Measurements from ENCODE around the gene F10.
"Not testable (repeated sequence)": the region's sequence is repeated elsewhere in the genome, so short reads cannot be mapped to it uniquely, and the experiment has no call there.

Gene F10

GRCh38 chr13:113109151-113110047 is 13.2 kb upstream of the F10 start:
- FAIRE-seq (no peak), DNase-seq (ENCODE audit: insufficient read length) (no peak)
- TF ChIP-seq TAF1 (IDR thresholded peaks at IDR 0.05; ENCODE audit: borderline replicate concordance, low read depth, low read length) (no peak), POLR2AphosphoS5 (IDR thresholded peaks at IDR 0.05; ENCODE audit: low read depth, low read length) (no peak), POLR2A (IDR thresholded peaks at IDR 0.05; ENCODE audit: low read depth, low read length) (no peak)

GRCh38 chr13:113110048-113110851 is 12.3 kb upstream of the F10 start:
- no peak for DNase-seq (ENCODE audit: insufficient read length)
- TF ChIP-seq TAF1 (IDR thresholded peaks at IDR 0.05; ENCODE audit: borderline replicate concordance, low read depth, low read length) (no peak), POLR2A (IDR thresholded peaks at IDR 0.05; ENCODE audit: low read depth, low read length) (no peak), POLR2AphosphoS5 (IDR thresholded peaks at IDR 0.05; ENCODE audit: low read depth, low read length) (no peak)
- no peak for FAIRE-seq

- TF ChIP-seq TAF1 (IDR thresholded peaks at IDR 0.05; ENCODE audit: borderline replicate concordance, low read depth, low read length) = no peak
- no peak for TF ChIP-seq POLR2AphosphoS5 (IDR thresholded peaks at IDR 0.05; ENCODE audit: low read depth, low read length)
- no peak for TF ChIP-seq POLR2A (IDR thresholded peaks at IDR 0.05; ENCODE audit: low read depth, low read length)
- no peak for FAIRE-seq
- DNase-seq (ENCODE audit: insufficient read length) = no peak
Observed at GRCh38 chr13:113110852-113111315, 11.7 kb upstream of the F10 start.

GRCh38 chr13:113111821-113112220 is 10.8 kb upstream of the F10 start:
- not testable (repeated sequence) for FAIRE-seq; DNase-seq (ENCODE audit: insufficient read length)

- not testable (repeated sequence) for DNase-seq (ENCODE audit: insufficient read length); FAIRE-seq
Observed at GRCh38 chr13:113112475-113112874, 10.1 kb upstream of the F10 start.

GRCh38 chr13:113112893-113113845 is 9.4 kb upstream of the F10 start:
- FAIRE-seq (no peak), DNase-seq (ENCODE audit: insufficient read length) (no peak)
- TF ChIP-seq POLR2AphosphoS5 (IDR thresholded peaks at IDR 0.05; ENCODE audit: low read depth, low read length) (no peak), TAF1 (IDR thresholded peaks at IDR 0.05; ENCODE audit: borderline replicate concordance, low read depth, low read length) (no peak), POLR2A (IDR thresholded peaks at IDR 0.05; ENCODE audit: low read depth, low read length) (no peak)

- TF ChIP-seq TAF1 (IDR thresholded peaks at IDR 0.05; ENCODE audit: borderline replicate concordance, low read depth, low read length) (no peak), POLR2AphosphoS5 (IDR thresholded peaks at IDR 0.05; ENCODE audit: low read depth, low read length) (no peak), POLR2A (IDR thresholded peaks at IDR 0.05; ENCODE audit: low read depth, low read length) (no peak)
- no peak for FAIRE-seq
- DNase-seq (ENCODE audit: insufficient read length) = no peak
Observed at GRCh38 chr13:113113846-113114271, 8.7 kb upstream of the F10 start.

GRCh38 chr13:113114511-113115362 is 7.9 kb upstream of the F10 start:
- FAIRE-seq (no peak), DNase-seq (ENCODE audit: insufficient read length) (no peak)
- no peak for TF ChIP-seq POLR2A (IDR thresholded peaks at IDR 0.05; ENCODE audit: low read depth, low read length)
- no peak for TF ChIP-seq TAF1 (IDR thresholded peaks at IDR 0.05; ENCODE audit: borderline replicate concordance, low read depth, low read length)
- no peak for TF ChIP-seq POLR2AphosphoS5 (IDR thresholded peaks at IDR 0.05; ENCODE audit: low read depth, low read length)

GRCh38 chr13:113115363-113116205 is 7.0 kb upstream of the F10 start:
- FAIRE-seq (no peak), DNase-seq (ENCODE audit: insufficient read length) (no peak)
- TF ChIP-seq POLR2AphosphoS5 (IDR thresholded peaks at IDR 0.05; ENCODE audit: low read depth, low read length) (no peak), TAF1 (IDR thresholded peaks at IDR 0.05; ENCODE audit: borderline replicate concordance, low read depth, low read length) (no peak), POLR2A (IDR thresholded peaks at IDR 0.05; ENCODE audit: low read depth, low read length) (no peak)
